Left ventricle myocardium superior (tissue), 1 donor: Measurements from ENCODE around the gene SLC4A2. TPM values are rescaled to one million over a fixed set of nuclear protein-coding genes. Genes with fewer than 3 reads are reported as not detected.

Source experiments
- ATAC-seq: fragments of 200-7000 bp; cut with Tn5 transposase; one replicate; pipeline ENCODE4 v1.9.1; 2020; ENCODE audit warnings: mild to moderate bottlenecking, moderate library complexity
- DNase-seq: peaks from one replicate; pipeline ENCODE4 v3.0.0-alpha.2; 2020
- intact Hi-C: fragments of 100-400 bp; cut with micrococcal nuclease; formaldehyde crosslinking; loops from one replicate; pipeline ENCODE4 v1.11.0; 2022
- total RNA-seq: library from RNA; stranded (reverse); fragmentation: NEBNext Ultra II Directional; extraction: Animal tissue kit (Norgen Biotek cat#: 25700); gene quantifications from one replicate; pipeline ENCODE4 v1.2.1, GENCODE V29; 2021
- donor health status: DM: no; HTN: yes; CAD: no; lungs with severe emphysema.

SLC4A2 gene
- total RNA-seq, 1 donor from 2014 or later: 64.1 TPM

- peak; percentile 99 for DNase-seq
- ATAC-seq: peak; percentile 85
- intact Hi-C loops: no loop called here
Observed at GRCh38 chr7:151057989-151058780, 1.2 kb upstream of the SLC4A2 start.

GRCh38 chr7:151058781-151059366 is 515 bp upstream of the SLC4A2 start:
- ATAC-seq (no peak), DNase-seq (no peak)
- intact Hi-C loops: no loop called here

GRCh38 chr7:151060113-151060415 is 675 bp downstream of the SLC4A2 start:
- ATAC-seq (no peak), DNase-seq (no peak)
- intact Hi-C loops: no loop called here

GRCh38 chr7:151060416-151061212 is 1.2 kb downstream of the SLC4A2 start:
- no peak for DNase-seq

GRCh38 chr7:151061213-151062110 is 2.1 kb downstream of the SLC4A2 start:
- DNase-seq (no peak), ATAC-seq (no peak)
- intact Hi-C loops: no loop called here

More at GRCh38 chr7:151060416-151061212, 1.2 kb downstream of the SLC4A2 start:
- intact Hi-C loops: no loop called here
- no peak for ATAC-seq

- no peak for DNase-seq
- intact Hi-C loops: no loop called here
- no peak for ATAC-seq
Observed at GRCh38 chr7:151062111-151062398, 2.7 kb downstream of the SLC4A2 start.

- peak; percentile 6 for ATAC-seq
- intact Hi-C loops: no loop called here
- DNase-seq: peak; percentile 62
Observed at GRCh38 chr7:151062399-151063211, 3.2 kb downstream of the SLC4A2 start.

GRCh38 chr7:151063212-151063561 is 3.8 kb downstream of the SLC4A2 start:
- intact Hi-C loops: no loop called here
- peak; percentile 0 for ATAC-seq

GRCh38 chr7:151064454-151064853 is 5.1 kb downstream of the SLC4A2 start:
- ATAC-seq: no peak

More at GRCh38 chr7:151063212-151063561, 3.8 kb downstream of the SLC4A2 start:
- no peak for DNase-seq

GRCh38 chr7:151064993-151065392 is 5.6 kb downstream of the SLC4A2 start:
- DNase-seq (no peak), ATAC-seq (no peak)
- intact Hi-C loops: no loop called here

More at GRCh38 chr7:151064454-151064853, 5.1 kb downstream of the SLC4A2 start:
- intact Hi-C loops: no loop called here
- no peak for DNase-seq

- no peak for DNase-seq
- intact Hi-C loops: no loop called here
- ATAC-seq: no peak
Observed at GRCh38 chr7:151065516-151065915, 6.1 kb downstream of the SLC4A2 start.

- intact Hi-C loops: no loop called here
- DNase-seq (no peak), ATAC-seq (no peak)
Observed at GRCh38 chr7:151066273-151066974, 7.0 kb downstream of the SLC4A2 start.

- no peak for DNase-seq
- no peak for ATAC-seq
- intact Hi-C loops: no loop called here
Observed at GRCh38 chr7:151068069-151068773, 8.8 kb downstream of the SLC4A2 start.

- no peak for DNase-seq
- intact Hi-C loops: no loop called here
- no peak for ATAC-seq
Observed at GRCh38 chr7:151069841-151070573, 10.6 kb downstream of the SLC4A2 start.

- no peak for DNase-seq
- ATAC-seq: no peak
- intact Hi-C loops: no loop called here
Observed at GRCh38 chr7:151070574-151070960, 11.2 kb downstream of the SLC4A2 start.

GRCh38 chr7:151071032-151071866 is 11.9 kb downstream of the SLC4A2 start:
- DNase-seq (no peak), ATAC-seq (no peak)
- intact Hi-C loops: no loop called here
